ENCODE measurements around the gene MIAT. TPM values are rescaled to one million over a fixed set of nuclear protein-coding genes. Genes with fewer than 3 reads are reported as not detected.

The MIAT gene
- total RNA-seq, 4 donors from 2014 or later: 1.00 to 17.1 (median 3.0) TPM

- Histone ChIP-seq H3K27me3 (peaks cover 55% of the 10 kb centered on the region), H3K4me1 (no peaks in the 10 kb centered on the region), H3K9me3 (no peaks in the 10 kb centered on the region), H3K36me3 (no peaks in the 10 kb centered on the region), H3K4me3 (no peak overlapping the region), H3K27ac (no peak overlapping the region)
- in situ Hi-C loops (cut with MboI; ENCODE audit: low pct_ligation_motif_present in 1 of 4, low pct_unique_long_range_greater_than_20kb in 1 of 4, low sequenced_read_pairs in 3 of 4): no loop called here
- no peak for DNase-seq
- intact Hi-C loops (cut with DNase I; ENCODE audit: low total_unique reads): no loop called here
- TF ChIP-seq CTCF (IDR thresholded peaks at IDR 0.05): no peak
- no peak for TF ChIP-seq POLR2AphosphoS5 (IDR thresholded peaks at IDR 0.05)
- no peak for TF ChIP-seq POLR2A (IDR thresholded peaks at IDR 0.05)
- no peak for TF ChIP-seq EP300 (IDR thresholded peaks at IDR 0.05; ENCODE audit: low read depth)
- 76 to 81% methylated on average over 3 to 6 of the region's 6 CpGs for WGBS, 2 donors (ENCODE audit: low coverage in 1 of 2)
Measured at GRCh38 chr22:26650722-26651421, 6.5 kb upstream of the MIAT start.

- WGBS, 2 donors (ENCODE audit: low coverage in 1 of 2): 68 to 76% methylated on average over 10 of the region's 10 CpGs
- Histone ChIP-seq H3K4me1 (peaks cover 0 to 2% (median under 1%) of the 10 kb centered on the region in 4 donors), H3K9me3 (no peaks in the 10 kb centered on the region), H3K36me3 (no peaks in the 10 kb centered on the region), H3K27ac (no peak overlapping the region), H3K27me3 (peaks cover 61% of the 10 kb centered on the region), H3K4me3 (no peak overlapping the region)
- in situ Hi-C loops (cut with MboI; ENCODE audit: low pct_ligation_motif_present in 1 of 4, low pct_unique_long_range_greater_than_20kb in 1 of 4, low sequenced_read_pairs in 3 of 4): no loop called here
- TF ChIP-seq CTCF (IDR thresholded peaks at IDR 0.05) (no peak), EP300 (IDR thresholded peaks at IDR 0.05; ENCODE audit: low read depth) (no peak), POLR2A (IDR thresholded peaks at IDR 0.05) (no peak), POLR2AphosphoS5 (IDR thresholded peaks at IDR 0.05) (no peak)
- intact Hi-C loops (cut with DNase I; ENCODE audit: low total_unique reads): no loop called here
- no peak for DNase-seq
Measured at GRCh38 chr22:26651815-26652214, 5.6 kb upstream of the MIAT start.

DNA sequence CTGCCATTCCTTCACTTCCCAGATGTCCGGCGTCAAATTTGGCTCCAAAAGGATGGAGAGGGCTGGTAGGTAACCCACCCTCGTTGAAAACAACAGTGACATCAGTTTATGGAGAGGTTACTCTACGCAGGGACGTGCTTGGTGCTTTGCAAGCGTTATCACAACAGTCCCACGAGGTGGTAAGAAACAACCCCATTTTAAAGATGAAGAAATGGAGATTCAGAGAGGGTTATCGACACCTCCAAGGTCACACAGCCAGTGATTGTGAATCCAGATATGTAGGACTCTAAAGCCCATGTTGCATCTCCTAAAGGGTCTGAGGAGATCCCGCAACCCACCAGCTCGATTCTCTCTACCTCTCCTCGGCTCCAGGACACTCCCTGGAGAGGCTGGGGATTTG is 773 bp downstream of the MIAT start:
- Histone ChIP-seq H3K36me3 (no peaks in the 10 kb centered on the region), H3K4me1 (peaks cover 6 to 27% (median 23%) of the 10 kb centered on the region in 4 donors), H3K27ac (peak overlapping the region in 1 of 4 donors; percentile 18), H3K27me3 (peaks cover 54% of the 10 kb centered on the region), H3K9me3 (no peaks in the 10 kb centered on the region), H3K4me3 (peak overlapping the region in 2 of 4 donors; percentile 29 to 42)
- in situ Hi-C loops (cut with MboI; ENCODE audit: low pct_ligation_motif_present in 1 of 4, low pct_unique_long_range_greater_than_20kb in 1 of 4, low sequenced_read_pairs in 3 of 4): no loop called here
- WGBS, 2 donors (ENCODE audit: low coverage in 1 of 2): 7% methylated on average over 11 of the region's 11 CpGs; no CpG with 5 or more reads in 1 of the 2 donors
- TF ChIP-seq POLR2AphosphoS5 (IDR thresholded peaks at IDR 0.05): no peak
- no peak for TF ChIP-seq POLR2A (IDR thresholded peaks at IDR 0.05)
- TF ChIP-seq CTCF (IDR thresholded peaks at IDR 0.05): no peak
- no peak for TF ChIP-seq EP300 (IDR thresholded peaks at IDR 0.05; ENCODE audit: low read depth)
- no peak for DNase-seq
- intact Hi-C loops (cut with DNase I; ENCODE audit: low total_unique reads): no loop called here

DNA sequence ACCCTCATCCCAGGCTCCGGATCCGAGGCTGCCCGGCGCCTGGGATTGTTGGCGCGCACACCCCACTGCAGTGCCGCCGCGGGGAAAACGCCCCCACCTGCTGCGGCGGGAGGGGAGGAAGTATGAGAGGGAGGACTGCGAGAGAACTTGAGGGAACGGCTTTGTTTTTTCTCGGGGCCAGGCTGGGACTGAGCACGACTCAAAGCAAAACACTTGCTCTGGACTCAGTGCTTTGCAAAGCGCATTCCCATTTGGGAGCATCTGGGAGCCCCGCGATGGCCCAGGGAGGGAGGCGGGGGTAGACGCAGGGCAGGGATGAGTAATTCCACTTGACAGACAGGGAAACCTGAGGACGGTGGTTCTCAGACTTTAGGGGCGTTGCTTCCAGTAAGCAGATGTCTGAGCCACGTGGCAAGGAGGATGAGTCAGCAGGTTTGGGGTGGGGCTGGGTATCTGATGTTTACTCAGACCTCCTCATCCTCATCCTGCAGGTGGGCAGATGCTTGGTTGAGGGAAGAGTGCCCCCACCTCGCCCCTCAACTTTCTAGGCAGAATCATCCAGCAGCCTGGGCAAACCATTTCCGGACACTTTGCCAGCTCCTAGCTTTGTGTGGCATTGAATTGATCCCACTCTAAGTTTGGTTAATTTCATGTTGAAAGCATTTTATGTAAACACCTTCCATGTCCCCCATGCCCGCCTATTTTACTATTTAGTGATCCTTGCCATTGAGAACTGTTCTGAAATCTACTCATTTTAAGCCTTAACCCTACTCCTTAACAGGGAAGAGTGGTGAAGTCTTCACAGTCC is 1.5 kb downstream of the MIAT start:
- TF ChIP-seq POLR2AphosphoS5 (IDR thresholded peaks at IDR 0.05) (peak in 1 of 3 donors; percentile 17), POLR2A (IDR thresholded peaks at IDR 0.05) (no peak), EP300 (IDR thresholded peaks at IDR 0.05; ENCODE audit: low read depth) (no peak)
- in situ Hi-C loops (cut with MboI; ENCODE audit: low pct_ligation_motif_present in 1 of 4, low pct_unique_long_range_greater_than_20kb in 1 of 4, low sequenced_read_pairs in 3 of 4) (no loop called here), intact Hi-C loops (cut with DNase I; ENCODE audit: low total_unique reads) (no loop called here)
- Histone ChIP-seq H3K4me3 (peak overlapping the region in 3 of 4 donors; percentile 1 to 42 (median 18)), H3K27ac (peak overlapping the region in 1 of 4 donors; percentile 18), H3K27me3 (peaks cover 54% of the 10 kb centered on the region), H3K4me1 (peaks cover 6 to 27% (median 23%) of the 10 kb centered on the region in 4 donors), H3K36me3 (no peaks in the 10 kb centered on the region), H3K9me3 (no peaks in the 10 kb centered on the region)
- 3 to 20% methylated on average over 1 to 24 of the region's 27 CpGs for WGBS, 2 donors (ENCODE audit: low coverage in 1 of 2)
- DNase-seq: peak; percentile 68

Data from transverse colon (tissue), 4 donors.